HG03045 (cell line): ENCODE results near the gene LRPPRC.
"Not testable (repeated sequence)": the region's sequence is repeated elsewhere in the genome, so short reads cannot be mapped to it uniquely, and the experiment has no call there.

Experiments
- ATAC-seq: cut with Tn5 transposase; IDR thresholded peaks from one replicate; pipeline ENCODE4 v1.9.1; 2021; ENCODE audit warnings: mild to moderate bottlenecking, moderate library complexity; ENCODE audit not compliant: unreplicated experiment

Gene LRPPRC

DNA sequence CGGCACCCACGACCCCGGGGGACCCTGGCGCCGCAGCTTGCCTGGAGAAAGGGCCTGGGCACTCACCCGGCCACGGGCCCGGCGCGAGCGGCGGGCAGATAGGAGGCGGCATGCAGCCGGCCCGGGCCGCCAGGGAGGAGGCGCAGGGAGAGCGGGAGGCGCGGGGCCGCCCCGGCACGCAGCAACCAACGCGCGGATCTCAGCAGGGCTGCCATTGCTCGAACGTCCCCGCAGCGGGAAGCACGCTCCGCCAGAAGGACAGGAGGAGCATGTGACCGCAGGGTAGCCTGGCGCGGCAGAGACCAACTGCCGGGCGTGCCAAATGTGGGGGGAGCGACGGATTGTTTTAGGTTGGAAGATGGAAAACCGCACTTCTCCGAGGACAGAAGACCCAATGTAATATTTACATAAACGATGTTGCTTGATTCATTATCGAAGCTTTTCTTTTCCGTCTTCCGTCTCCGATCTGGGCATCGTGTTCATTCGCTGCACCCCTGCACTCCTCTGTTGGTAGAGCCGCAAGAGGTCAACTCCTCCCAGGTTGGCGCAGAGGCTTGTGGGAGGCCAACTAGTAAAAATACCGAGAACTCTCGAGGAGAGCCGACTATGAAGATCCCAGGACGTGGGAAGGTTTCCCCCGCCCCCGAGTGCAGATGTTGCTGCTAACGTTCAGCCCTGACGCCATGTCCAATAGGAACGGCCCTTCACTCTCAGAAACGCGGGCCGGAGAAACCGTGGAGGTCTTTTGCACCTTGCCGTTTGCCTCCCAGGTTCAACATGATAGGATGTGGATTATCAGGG lies at the start of gene LRPPRC:
Gene LRPPRC, minus strand, starts transcription at position 257 of the 801 bp plus-strand sequence. Its CDS starts 42 bp downstream, at position 215.
- peak; percentile 93 for ATAC-seq

DNA sequence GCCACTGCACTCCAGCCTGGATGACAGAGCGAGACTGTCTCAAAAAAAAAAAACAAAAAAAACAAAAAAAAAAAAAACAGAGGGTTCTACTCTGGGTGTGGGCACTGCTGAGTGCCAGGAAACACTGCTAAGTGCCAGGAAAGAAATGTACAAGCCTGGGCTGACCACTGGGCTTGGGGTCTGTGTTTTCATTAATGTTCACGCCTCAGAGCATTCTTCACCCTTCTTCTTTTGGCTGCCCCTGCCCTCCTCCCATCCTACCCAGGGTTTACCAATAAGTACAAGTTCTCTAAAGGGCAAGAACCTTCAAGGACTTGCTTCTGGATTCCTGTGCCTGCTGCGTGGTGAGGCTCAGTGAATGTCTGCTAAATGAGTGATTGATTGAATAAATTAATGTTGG lies 49.3 kb upstream of the LRPPRC start:
- ATAC-seq = no peak

DNA sequence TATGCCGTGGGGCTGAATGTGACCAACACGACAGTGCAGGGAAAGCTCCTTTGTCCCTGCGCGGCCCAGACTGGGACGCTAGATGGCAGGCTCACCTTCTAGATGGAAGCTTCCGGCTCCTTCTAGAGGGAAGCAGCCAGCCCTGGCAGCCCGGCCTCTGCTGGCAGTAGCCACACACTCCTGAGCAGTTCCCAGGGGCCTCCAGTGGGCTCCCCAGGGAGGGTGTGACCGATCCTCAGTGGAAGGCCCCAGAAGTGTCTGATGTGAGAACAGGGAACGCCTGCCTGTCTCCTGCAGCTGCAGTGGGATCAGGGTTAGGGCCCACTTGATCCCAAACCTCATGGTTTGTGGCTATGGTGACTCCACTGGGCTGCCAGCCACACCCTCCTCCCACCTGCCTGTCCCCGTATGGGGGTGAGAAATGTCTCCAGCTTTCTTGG lies 48.5 kb upstream of the LRPPRC start:
- ATAC-seq = peak; percentile 92

DNA sequence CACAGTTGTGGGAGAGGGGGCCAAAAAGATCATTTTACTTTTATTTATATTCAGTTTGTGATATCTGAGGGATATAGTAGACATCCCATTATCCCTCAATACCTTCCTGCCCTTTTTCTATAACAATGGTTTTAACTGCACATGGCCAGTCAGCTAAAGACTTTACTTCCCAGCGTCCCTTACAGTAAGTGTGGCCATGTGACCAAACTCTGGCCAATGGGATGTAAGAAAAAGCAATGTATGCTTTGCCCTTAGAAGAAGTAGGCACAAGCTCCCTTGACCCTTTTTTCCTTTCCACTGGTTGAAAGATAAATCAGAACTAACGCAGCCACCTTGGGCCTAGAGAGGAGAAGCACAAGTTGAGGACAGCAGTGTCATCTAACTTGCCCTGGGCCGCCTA lies 44.6 kb upstream of the LRPPRC start:
- ATAC-seq = no peak

DNA sequence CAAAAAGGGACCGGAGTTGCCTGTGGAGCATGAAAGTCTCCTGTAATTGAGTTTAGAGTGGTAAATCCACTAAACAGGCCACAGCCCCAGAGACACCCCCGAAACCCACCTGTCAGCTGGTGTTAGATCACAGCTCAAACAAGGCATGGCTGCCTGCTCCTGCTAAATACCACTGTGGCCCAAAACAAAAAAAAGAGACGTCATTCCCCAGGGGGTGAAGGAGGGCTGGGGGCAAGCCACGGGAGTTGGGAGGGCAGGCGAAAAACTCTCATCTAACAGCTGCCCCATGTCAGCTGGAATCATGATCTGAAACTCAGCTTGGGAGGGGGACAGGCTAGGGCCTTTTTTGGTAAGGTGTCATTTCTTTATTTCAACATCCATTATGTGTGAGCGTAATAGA lies 42.5 kb upstream of the LRPPRC start:
- no peak for ATAC-seq

DNA sequence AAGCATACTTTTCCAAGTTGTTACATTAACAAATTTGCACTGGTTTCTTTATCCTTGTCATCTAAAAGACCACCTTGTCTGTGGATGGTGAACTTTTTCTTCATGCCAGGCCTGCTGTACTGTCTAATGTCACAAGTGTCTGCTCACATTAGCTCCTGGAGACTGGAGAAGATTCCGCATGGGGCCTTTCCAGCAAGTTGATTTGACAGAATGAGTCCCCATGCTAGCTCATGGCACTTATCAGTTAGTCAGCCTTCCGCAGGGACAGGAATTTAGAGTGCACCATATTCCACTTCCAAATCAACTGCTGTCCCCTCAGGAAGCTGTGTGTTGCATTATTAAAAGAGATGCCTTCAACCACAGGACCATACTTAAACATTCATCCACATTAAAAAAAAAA lies 41.4 kb upstream of the LRPPRC start:
- no peak for ATAC-seq

DNA sequence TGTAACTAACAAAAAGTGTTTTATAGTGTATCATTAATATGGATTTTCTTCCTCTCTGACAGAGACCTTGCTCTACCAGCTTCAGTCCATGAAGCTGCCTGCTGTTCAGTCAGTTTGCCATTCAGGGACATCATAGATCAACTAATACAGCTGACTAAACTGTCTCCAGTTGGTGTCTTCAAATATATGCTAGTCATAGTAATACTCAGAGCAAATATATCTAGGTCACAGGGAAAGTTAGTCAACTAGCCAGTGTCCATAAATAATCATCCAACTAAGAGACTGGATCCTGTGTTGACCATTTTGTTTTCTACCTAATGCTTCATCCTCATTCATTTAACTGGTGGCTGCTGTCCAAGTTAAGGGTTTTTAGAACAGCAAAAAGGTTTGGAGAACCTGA lies 38.2 kb upstream of the LRPPRC start:
- ATAC-seq = no peak

DNA sequence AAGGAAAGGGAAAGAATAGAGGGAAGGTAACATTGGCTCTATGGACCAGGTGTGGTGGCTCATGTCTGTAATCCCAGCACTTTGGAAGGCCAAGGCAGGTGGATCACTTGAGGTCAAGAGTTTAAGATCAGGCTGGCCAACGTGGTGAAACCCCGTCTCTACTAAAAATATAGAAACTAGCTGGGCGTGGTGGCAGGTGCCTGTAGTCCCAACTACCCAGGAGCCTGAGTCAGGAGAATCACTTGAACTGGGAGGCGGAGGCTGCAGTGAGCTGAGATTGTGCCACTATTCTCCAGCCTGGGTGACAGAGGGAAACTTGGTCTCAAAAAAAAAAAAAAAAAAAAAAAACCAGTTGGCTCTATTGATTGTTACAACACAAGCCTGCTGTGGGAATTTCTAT lies 31.3 kb upstream of the LRPPRC start:
- not testable (repeated sequence) for ATAC-seq

DNA sequence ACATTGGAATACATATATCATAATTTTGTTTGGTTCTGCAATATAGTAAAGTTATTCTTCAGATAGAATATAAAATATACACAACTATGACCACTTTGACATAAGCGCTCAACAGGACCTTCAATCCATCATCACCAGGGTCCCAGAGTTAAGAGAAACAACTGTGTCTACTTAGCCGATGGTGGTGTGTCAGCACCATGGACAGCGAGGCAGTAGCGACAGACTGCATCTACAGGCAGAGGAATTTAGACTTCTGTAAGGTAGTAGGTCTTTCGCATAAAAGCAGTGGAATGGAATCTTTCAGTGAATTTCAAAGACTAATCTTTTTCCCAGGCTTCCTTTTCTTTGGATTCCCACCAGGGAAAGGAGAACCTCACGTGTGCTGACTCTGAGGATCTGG lies 20.5 kb upstream of the LRPPRC start:
- no peak for ATAC-seq

DNA sequence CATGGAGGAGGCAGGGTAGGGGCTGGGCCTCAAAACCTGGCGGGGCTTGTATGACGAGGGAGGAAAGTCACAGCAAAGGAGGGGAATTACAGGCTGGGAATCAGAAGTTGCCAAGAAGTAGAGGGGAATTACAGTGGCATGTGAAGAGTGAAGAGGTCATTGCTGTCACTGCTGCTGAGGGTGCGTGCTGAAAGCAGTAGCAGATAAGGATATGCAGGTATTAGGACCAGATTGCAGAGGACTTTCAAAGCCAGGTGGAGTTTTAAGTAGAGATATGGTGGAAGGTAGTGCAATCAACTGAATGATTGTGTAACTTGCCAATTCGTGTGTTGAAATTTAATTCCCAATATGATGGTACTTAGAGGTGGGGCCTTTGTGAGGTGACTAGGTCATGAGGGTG lies 19.4 kb upstream of the LRPPRC start:
- ATAC-seq = no peak

DNA sequence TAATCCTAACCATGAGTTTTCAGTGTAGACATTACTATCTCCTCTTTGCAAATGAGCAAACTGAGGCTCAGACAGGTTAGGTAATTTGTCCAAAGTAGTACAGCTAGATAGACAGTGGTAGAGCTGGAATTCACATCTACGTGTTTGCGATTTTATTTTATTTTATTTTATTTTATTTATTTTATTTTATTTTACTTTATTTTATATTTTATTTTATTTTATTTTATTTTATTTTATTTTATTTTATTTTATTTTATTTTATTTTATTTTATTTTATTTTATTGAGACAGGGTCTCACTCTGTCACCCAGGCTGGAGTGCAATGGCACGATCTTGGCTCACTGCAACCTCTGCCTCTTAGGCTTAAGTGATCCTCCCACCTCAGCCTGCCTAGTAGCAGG lies 17.4 kb upstream of the LRPPRC start:
- ATAC-seq = not testable (repeated sequence)

DNA sequence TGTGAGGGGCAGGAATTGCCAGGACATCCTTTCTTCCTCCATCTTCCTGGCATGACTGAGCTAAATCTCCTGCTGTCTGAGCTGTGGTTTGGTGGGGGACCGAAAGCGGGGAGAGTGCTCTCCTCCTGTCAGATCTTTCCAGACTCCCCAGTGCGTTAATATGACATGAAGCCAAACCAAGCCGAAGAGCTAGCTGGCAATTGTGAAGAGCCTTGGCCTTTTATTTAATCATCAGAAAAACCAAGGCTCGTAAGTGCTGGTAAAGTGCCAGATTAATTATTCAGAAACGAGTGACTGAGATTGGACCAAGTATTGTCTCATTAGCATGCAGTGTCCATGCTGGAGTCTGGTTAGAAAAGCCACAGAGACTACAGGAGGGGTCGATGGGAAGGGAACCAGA lies 14.5 kb upstream of the LRPPRC start:
- no peak for ATAC-seq

DNA sequence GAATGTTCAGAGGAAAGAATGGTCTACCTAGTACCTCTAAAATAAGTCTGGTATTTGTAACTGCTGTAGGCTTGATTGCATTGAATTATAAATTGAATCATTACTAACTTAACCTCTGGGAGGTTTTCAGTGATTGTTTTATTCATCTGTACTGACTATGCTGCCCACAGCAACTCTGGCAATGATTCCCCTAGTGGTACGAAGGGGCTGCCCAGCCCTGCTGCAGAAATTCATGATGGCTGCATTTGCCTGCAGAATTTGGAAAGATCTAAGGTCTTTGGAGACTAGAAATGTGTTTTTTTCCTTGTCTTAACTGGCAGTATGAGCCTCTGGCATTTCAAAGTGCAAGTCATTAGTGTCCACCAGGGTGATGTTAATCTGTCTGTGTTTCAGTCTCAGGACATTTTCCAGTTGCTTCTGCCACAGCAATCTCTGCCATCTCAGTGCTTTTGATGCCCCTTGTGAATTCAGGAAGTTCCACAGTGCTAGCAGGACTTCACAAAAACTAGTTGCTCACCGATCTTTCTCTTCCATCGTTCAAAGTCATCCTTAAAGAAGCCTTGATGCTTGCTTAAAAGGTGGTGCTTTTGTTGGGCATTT lies 13.4 kb upstream of the LRPPRC start:
- no peak for ATAC-seq

DNA sequence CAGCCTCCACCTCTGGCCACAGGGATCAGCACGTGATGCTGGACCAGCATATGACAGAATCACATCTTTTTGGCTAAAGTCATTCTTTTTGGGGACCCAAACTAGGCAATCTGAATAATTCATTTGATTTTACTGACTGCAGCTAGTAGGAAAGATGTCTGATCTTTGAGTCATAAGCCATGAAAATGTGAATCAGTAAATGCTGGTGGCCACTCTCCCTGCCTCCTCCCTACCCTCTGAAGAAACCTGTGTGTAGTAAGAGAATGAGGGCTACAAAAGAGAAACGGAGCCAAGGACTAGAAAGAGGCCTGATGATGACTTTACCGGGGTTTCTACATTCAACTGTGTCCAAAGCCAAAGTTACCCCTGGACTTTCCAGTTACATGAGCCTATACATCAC lies 10.1 kb upstream of the LRPPRC start:
- ATAC-seq = no peak

DNA sequence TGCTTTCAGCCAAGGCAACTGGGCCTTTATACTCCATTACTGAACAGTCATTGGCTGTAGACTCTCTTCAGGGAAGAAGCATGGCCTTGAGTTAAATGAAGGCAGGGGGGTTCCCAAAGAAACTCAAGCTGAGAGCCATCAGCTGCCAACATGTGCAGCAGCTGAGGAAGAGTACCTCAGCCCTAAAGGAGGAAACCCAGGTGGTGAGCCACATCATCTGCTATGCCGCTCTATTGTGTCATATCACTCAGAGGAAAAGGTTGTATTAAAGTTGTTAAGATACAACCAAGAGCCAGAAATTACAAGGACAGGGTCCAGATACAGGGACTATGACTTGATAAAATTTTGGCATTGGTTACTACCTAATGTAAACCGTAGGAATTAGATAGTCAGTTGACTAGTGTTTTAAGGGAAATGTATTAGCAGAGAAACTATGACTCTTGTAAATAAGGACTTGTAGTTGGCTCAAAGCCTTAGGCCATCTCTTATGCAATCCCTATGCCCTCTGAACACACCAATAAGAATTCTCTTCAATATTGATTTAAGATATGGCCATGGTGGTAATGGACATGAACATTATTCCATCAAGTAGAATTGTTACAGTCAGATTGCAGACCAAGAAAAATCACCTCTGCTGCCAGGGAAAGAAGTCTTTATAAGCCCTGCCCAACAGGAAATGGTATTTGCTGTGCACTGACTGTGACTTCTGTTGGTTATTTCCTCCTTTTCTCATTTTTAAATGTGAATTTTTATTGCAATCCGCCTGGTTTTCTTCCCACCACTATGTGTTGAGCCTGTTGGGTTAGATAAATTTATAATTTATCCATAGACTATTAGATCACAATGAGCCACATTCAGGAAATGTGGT lies 9.2 kb upstream of the LRPPRC start:
- ATAC-seq = no peak

DNA sequence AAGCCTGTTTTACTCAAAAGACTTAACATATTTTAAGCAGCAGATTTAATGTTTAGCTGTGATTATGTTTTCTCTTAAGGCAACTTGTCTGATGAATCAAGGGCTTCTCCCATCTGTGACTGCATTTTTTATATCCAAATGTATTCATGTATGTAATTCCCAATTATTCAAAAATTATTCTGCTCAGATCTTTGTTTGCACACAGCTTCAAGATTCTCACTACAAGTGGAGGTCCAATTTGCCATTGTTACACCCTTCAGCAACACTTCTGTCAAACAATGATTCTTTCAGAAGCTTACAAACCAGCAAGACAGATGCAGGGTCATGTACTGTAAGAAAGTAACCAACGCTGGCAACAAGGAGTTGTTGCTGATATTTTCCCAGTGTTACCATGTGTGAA lies 5.9 kb upstream of the LRPPRC start:
- ATAC-seq = no peak

DNA sequence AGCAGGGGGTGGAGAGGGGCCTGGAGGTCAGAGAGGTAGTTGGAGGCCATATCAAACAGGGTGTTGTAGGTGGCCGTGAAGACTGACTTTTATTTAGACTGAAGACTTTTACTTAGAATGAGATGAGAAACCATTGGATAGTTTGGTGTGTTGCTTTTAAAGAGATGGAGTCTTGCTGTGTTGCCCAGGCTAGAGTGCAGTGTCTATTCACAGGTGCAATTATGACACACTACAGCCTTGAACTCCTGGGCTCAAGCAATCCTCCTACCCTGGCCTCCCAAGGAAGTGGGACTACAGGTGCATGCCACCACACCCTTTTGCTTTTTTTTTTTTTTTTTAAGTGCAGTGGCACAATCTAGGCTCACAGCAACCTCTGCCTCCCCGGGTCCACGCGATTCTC lies 2.5 kb upstream of the LRPPRC start:
- ATAC-seq = no peak

DNA sequence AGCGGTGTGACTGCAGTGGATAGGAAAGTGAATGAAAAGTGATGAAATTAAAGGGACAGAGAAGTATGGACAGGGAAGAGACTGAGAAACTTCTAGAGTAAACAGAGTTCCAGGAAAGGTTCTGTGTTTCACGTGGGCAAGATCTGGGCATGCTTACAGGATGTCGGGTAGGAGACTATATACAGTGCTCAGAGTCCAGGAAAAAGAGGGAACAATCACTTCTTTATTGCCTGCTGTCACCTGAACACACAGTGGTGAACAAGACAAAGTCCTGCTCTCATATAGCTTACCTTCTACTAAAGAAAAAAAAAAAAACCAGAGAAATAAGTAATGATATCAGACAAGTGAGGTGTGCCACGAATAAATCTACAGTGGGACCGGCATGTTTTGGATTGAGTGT lies 2.4 kb downstream of the LRPPRC start:
- ATAC-seq = no peak

DNA sequence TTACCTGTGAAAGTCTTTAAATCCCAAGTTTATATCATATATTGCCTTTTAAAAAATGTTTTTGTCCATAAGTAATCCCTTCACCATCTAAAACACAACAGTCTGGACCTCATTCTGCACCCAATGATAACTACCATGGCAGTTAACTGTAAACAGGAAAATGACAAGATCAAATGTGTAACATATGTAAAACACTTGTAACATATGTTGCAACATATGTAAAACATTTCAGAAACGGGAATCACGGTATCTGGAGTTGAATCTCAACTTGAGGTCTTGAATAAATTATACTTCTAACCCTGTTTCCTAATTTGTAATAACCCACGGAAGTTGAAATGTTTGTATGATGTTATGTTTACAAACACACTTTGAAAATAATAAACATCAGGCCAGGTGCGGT lies 6.2 kb downstream of the LRPPRC start:
- ATAC-seq = no peak

DNA sequence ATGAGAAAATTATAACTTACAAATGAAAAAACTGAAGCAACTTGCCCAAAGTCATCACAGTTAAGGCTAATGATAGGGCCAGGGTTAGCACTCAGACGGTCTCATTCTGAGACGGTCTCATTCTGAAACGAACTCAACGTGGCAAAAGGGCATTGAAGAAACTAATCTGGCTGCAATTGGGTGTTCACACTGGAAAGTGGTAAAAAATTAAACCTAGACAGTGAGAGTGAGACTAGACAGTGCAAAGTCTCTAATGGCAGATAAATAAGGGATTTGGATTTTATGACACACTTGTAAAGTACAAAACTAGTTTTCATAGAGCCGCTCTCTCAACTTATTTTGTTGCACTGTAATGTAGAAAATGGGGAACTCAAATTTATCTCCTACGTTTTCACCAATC lies 9.2 kb downstream of the LRPPRC start:
- ATAC-seq = no peak

DNA sequence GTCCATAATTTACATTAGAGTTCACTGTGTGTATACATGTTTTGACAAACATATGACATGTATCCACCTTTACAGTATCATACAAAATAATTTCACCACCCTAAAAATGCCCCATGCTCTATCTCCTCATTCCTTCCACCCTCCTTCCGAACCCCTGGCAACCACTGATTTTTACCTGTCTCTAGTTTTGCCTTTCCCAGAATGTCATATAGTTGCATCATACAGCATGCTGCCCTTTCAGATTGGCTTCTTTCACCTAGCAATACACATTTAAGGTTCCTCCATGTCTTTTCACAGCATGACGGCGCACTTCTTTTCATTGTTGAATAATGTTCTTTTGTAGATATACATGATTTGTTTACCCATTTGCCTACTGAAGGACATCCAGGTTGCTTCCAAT lies 10.4 kb downstream of the LRPPRC start:
- no peak for ATAC-seq

DNA sequence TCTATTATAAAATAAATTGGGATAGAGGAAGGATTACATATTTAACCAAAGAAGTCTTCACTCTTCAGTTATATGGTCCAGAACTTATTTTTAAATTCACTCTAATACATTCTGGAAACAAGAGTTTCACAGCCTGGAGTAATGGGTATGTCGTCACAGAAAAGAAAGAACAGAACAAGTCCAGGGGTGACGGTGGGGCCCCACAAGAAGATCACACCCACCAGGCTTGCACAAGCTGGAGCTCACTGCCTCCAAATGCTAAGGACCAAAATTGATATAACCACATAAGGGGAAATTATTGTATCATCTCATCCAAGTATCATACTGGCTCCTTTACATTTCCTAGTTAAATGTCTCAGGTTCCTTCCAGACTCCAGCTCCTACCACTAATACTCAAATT lies 11.3 kb downstream of the LRPPRC start:
- no peak for ATAC-seq
